CD8-positive, alpha-beta memory T cell (primary cell): ENCODE measurements around the gene MOB3B. TPM values are rescaled to one million over a fixed set of nuclear protein-coding genes. Genes with fewer than 3 reads are reported as not detected.

Experiments
- CTCF ChIA-PET: fragments of 350-600 bp; sonication (Branson Sonifier 250); formaldehyde crosslinking; loops from one replicate; lab custom pipeline; 2021; ENCODE audit warnings: antibody characterized with exemption; lab: Charles Lee
- POLR2A ChIA-PET: fragments of 350-600 bp; sonication (Branson Sonifier 250); formaldehyde crosslinking; loops from one replicate; lab custom pipeline; 2021; ENCODE audit warnings: antibody characterized with exemption; lab: Charles Lee
- DNase-seq, 5 donors: peaks; one replicate each; pipeline versions ENCODE4 v3.0.0 to v3.0.0-alpha.2; 2020 to 2022; ENCODE audit warnings: mixed read lengths in 1 of 5
- H3K27ac ChIP-seq: one replicate; pipeline ENCODE4 v1.7.0; 2013; ENCODE audit warnings: low read depth, mild to moderate bottlenecking, low read length, moderate library complexity
- H3K27me3 ChIP-seq: 2 replicates; pipeline ENCODE4 v1.7.0; 2013; ENCODE audit warnings: low read length, mild to moderate bottlenecking; ENCODE audit not compliant: insufficient read depth, poor library complexity, severe bottlenecking
- H3K36me3 ChIP-seq: 2 replicates; pipeline ENCODE4 v1.7.0; 2013; ENCODE audit warnings: mild to moderate bottlenecking, low read length, moderate library complexity; ENCODE audit not compliant: insufficient read depth
- H3K4me1 ChIP-seq: 2 replicates; pipeline ENCODE4 v1.7.0; 2013; ENCODE audit warnings: mild to moderate bottlenecking, low read length, moderate library complexity; ENCODE audit not compliant: insufficient read depth
- H3K4me3 ChIP-seq: 2 replicates; pipeline ENCODE4 v1.7.0; 2013; ENCODE audit warnings: mild to moderate bottlenecking, low read length
- H3K9me3 ChIP-seq: 2 replicates; pipeline ENCODE4 v1.7.0; 2013; ENCODE audit warnings: mild to moderate bottlenecking, low read length
- H3K27ac Mint-ChIP-seq, 8 donors: one replicate each; pipeline ENCODE4 v1.8.0; 2020 to 2021; ENCODE audit warnings: mixed read lengths in 8 of 8, mild to moderate bottlenecking in 6 of 8, inconsistent platforms in 3 of 8, moderate library complexity in 3 of 8
- H3K27me3 Mint-ChIP-seq, 2 donors: one replicate each; pipeline ENCODE4 v1.8.0; 2020 to 2021; ENCODE audit warnings: mixed read lengths in 2 of 2, mild to moderate bottlenecking in 1 of 2, moderate library complexity in 1 of 2
- H3K36me3 Mint-ChIP-seq, 3 donors: one replicate each; pipeline ENCODE4 v1.8.0; 2020 to 2021; ENCODE audit warnings: mixed read lengths in 3 of 3, inconsistent platforms in 1 of 3, mild to moderate bottlenecking in 1 of 3
- H3K4me1 Mint-ChIP-seq, 3 donors: one replicate each; pipeline ENCODE4 v1.8.0; 2020 to 2021; ENCODE audit warnings: mixed read lengths in 3 of 3, inconsistent platforms in 1 of 3, mild to moderate bottlenecking in 1 of 3
- H3K4me3 Mint-ChIP-seq, 7 donors: one replicate each; pipeline ENCODE4 v1.8.0; 2020 to 2021; ENCODE audit warnings: mixed read lengths in 7 of 7, mild to moderate bottlenecking in 6 of 7, moderate library complexity in 4 of 7, inconsistent platforms in 2 of 7
- H3K9me3 Mint-ChIP-seq, 5 donors: one replicate each; pipeline ENCODE4 v1.8.0; 2020 to 2022; ENCODE audit warnings: mixed read lengths in 5 of 5, mild to moderate bottlenecking in 3 of 5, moderate library complexity in 2 of 5, inconsistent platforms in 1 of 5
- polyA plus RNA-seq: library from polyadenylated mRNA; unstranded; fragments of 300-500 nt; fragmentation: Illumina TruSeq; gene quantifications from one replicate; pipeline ENCODE4 v1.2.3, GENCODE V29; 2021
- total RNA-seq, 2 experiments: library from RNA; stranded (reverse); gene quantifications; one replicate each; pipeline ENCODE4 v1.2.3, GENCODE V29; 2021

Gene MOB3B
- total and polyA plus RNA-seq, 3 experiments from 2014 or later: 0.07 to 0.29 (median 0.20) TPM

DNA sequence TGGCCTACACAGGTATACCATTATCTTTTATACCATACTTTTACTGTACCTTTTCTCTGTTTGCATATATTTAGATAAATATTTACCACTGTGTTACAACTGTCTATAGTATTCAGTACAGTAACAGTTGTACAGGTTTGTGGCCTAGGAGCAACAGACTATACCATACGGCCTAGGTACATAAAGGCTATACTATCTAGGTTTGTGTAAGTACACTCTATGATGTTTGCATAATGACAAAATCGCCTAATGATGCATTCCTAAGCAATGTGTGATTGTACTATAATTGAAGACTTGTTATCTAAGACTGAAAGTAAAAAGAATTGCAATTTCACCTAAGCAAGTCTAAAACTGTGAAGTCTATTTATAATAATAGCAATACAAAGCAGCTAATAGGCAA, 39.8 kb upstream of the MOB3B start:
- DNase-seq: no peak
- Histone ChIP-seq H3K9me3 (no peaks in the 10 kb centered on the region), H3K4me1 (peaks cover 13% of the 10 kb centered on the region), H3K4me3 (no peak overlapping the region), H3K36me3 (no peaks in the 10 kb centered on the region), H3K27ac (no peak overlapping the region), H3K27me3 (no peaks in the 10 kb centered on the region)
- Mint-ChIP-seq H3K27me3 (peaks cover 0 to 5% of the 10 kb centered on the region in 2 donors), H3K36me3 (peaks cover 8 to 31% (median 8%) of the 10 kb centered on the region in 3 donors), H3K4me3 (no peak overlapping the region), H3K27ac (no peak overlapping the region), H3K4me1 (peaks cover 24 to 34% (median 29%) of the 10 kb centered on the region in 3 donors), H3K9me3 (peaks cover 0 to 2% (median 0%) of the 10 kb centered on the region in 5 donors)
- POLR2A ChIA-PET: no interaction called here
- CTCF ChIA-PET: interaction anchor here (1.8 kb wide), 1 partner anchor 40 kb away, joined by 5 read pairs; the partner anchor contains the start of gene MOB3B

DNA sequence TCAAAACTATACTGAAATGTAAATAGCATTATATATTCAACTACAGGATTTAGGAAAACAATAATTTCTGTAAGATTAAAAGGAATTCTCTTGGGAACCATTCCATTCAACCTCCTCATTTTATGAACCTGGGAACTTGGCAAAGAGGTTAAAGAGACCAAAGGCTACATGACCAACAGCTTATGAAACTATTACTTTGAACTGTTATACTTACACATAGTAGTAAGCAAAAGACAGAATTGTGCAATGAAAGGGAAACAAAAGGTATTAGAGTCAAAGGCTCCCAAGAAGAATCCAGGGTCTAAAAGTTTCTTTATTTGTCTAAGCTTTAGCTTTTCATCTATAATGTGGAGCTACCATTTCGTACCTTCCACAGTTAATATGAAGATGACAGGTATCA, 36.5 kb upstream of the MOB3B start:
- ChIA-PET POLR2A (no interaction called here), CTCF (interaction anchor here (0.9 kb wide), 1 partner anchor 37 kb away, joined by 3 read pairs; the partner anchor contains the start of gene MOB3B)
- H3K27ac Mint-ChIP-seq: no peak overlapping the region
- Histone ChIP-seq H3K9me3 (no peaks in the 10 kb centered on the region), H3K27ac (no peak overlapping the region), H3K4me1 (peaks cover 10% of the 10 kb centered on the region), H3K4me3 (no peak overlapping the region), H3K36me3 (peaks cover 1% of the 10 kb centered on the region), H3K27me3 (no peaks in the 10 kb centered on the region)
- DNase-seq: no peak
- H3K4me1 Mint-ChIP-seq: peaks cover 6 to 13% (median 11%) of the 10 kb centered on the region in 3 donors
- no peaks in the 10 kb centered on the region for H3K27me3 Mint-ChIP-seq
- no peak overlapping the region for H3K4me3 Mint-ChIP-seq
- H3K9me3 Mint-ChIP-seq: no peaks in the 10 kb centered on the region
- H3K36me3 Mint-ChIP-seq: peaks cover 11 to 38% (median 23%) of the 10 kb centered on the region in 3 donors

DNA sequence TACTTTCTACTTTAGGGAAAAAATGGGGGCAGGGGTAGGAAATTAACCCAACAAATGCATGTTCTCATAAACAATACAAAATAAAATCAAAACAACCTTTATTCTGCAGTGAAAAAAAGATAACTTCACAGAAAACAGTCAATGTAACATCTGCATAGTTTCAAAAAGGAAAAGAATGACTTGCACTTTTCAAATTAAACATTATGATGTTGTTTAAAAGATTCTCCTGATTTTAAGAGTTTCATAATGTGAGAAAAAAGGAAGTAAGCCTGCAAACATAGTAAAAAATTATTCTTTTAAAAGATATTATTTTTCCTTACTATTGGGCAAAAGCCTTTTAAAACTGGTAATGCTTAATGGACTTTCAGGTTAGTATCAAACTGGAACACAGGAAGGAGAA, 36.1 kb upstream of the MOB3B start:
- H3K4me3 Mint-ChIP-seq: no peak overlapping the region
- no peaks in the 10 kb centered on the region for H3K27me3 Mint-ChIP-seq
- ChIA-PET CTCF (no interaction called here), POLR2A (no interaction called here)
- peaks cover 11 to 42% (median 23%) of the 10 kb centered on the region in 3 donors for H3K36me3 Mint-ChIP-seq
- H3K9me3 Mint-ChIP-seq: no peaks in the 10 kb centered on the region
- H3K27ac ChIP-seq: no peak overlapping the region
- peaks cover 6 to 9% (median 7%) of the 10 kb centered on the region in 3 donors for H3K4me1 Mint-ChIP-seq
- H3K4me1 ChIP-seq: peaks cover 10% of the 10 kb centered on the region
- peaks cover 5% of the 10 kb centered on the region for H3K36me3 ChIP-seq
- no peaks in the 10 kb centered on the region for H3K27me3 ChIP-seq
- no peak for DNase-seq
- H3K9me3 ChIP-seq: no peaks in the 10 kb centered on the region
- no peak overlapping the region for H3K4me3 ChIP-seq
- H3K27ac Mint-ChIP-seq: no peak overlapping the region

DNA sequence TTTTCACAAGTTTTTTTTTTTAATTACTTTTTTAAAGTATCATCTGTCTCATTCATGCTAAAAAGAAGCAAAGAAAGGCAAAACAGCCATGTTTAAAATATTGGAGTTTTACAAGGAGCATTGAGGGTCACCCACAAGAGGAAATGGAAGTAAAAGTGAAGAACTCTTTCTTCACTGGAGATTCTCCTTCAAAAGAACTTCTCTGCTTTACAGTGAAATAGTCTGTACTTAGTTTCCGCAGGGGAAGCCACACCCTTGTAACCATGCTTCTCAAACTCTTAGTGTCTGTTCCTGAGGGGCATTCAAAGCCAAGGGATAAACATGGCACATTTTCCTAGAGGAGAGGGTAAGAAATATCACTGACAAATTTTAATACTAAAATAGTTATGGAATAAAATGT, 35.1 kb upstream of the MOB3B start:
- no peaks in the 10 kb centered on the region for H3K9me3 ChIP-seq
- peaks cover 5% of the 10 kb centered on the region for H3K36me3 ChIP-seq
- no peak overlapping the region for H3K4me3 ChIP-seq
- Mint-ChIP-seq H3K27ac (peak overlapping the region in 1 of 8 donors; percentile 43), H3K4me3 (no peak overlapping the region), H3K4me1 (peaks cover 6 to 8% (median 6%) of the 10 kb centered on the region in 3 donors), H3K36me3 (peaks cover 11 to 46% (median 23%) of the 10 kb centered on the region in 3 donors), H3K27me3 (no peaks in the 10 kb centered on the region), H3K9me3 (no peaks in the 10 kb centered on the region)
- no peak for DNase-seq
- H3K27me3 ChIP-seq: no peaks in the 10 kb centered on the region
- ChIA-PET CTCF (no interaction called here), POLR2A (no interaction called here)
- no peak overlapping the region for H3K27ac ChIP-seq
- H3K4me1 ChIP-seq: peaks cover 10% of the 10 kb centered on the region

DNA sequence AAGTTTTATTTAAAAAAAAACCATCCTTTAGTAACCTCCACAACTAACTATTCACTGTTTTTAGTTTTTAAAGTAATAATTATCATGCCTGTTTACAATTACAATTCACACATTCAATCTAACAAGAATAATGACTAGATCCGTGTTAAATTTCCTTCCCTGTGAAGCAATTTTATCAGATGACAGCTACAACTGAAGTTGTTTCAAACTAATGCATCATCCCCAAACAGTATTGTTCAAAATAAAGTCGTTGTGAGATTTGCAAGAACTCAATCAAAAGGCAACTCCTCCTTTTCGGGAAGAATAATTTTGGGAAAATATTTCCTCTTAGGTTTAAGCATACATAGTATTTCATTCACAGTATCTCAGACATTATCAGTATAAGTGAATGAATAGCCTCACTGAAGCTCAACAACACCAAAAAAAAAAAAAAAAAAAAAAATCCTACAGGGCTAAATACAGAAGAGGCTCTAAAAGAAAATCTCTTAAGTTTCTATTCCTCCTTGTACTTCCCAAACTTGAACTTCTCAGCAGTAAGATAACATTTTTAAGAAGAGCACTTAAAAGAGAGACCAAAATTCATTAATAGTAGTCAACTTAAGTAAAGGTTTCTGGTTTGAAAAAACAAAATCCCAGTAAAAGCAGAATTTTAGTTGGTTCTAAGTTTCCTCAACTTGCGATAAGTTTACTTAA, 34.3 kb upstream of the MOB3B start:
- DNase-seq: no peak
- no peaks in the 10 kb centered on the region for H3K9me3 ChIP-seq
- no peak overlapping the region for H3K4me3 Mint-ChIP-seq
- POLR2A ChIA-PET: no interaction called here
- H3K4me1 Mint-ChIP-seq: peaks cover 6 to 8% (median 6%) of the 10 kb centered on the region in 3 donors
- H3K27me3 Mint-ChIP-seq: no peaks in the 10 kb centered on the region
- no peak overlapping the region for H3K27ac ChIP-seq
- H3K27me3 ChIP-seq: no peaks in the 10 kb centered on the region
- peaks cover 10% of the 10 kb centered on the region for H3K4me1 ChIP-seq
- CTCF ChIA-PET: no interaction called here
- H3K36me3 Mint-ChIP-seq: peaks cover 11 to 51% (median 23%) of the 10 kb centered on the region in 3 donors
- H3K27ac Mint-ChIP-seq: peak overlapping the region in 1 of 8 donors; percentile 14
- H3K4me3 ChIP-seq: no peak overlapping the region
- peaks cover 5% of the 10 kb centered on the region for H3K36me3 ChIP-seq
- no peaks in the 10 kb centered on the region for H3K9me3 Mint-ChIP-seq

DNA sequence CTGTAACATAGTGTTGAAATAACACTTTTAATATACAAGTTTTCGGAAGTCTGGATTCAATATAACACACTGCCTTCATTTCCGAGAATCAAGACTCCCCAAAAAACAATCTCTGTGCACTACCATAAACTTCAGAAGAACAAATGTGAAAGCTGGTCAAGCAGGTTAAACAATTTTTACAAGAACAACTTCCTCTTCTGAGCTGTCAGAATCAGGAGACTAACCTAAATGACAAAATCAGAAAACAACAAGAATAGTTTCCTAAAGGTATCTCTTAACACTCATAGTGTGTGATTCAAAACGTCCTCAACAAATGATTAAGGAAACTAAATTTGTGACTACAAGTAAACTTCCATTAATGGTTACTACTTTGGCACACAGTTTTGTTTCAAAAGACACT, 32.1 kb upstream of the MOB3B start:
- peaks cover 10% of the 10 kb centered on the region for H3K4me1 ChIP-seq
- no peaks in the 10 kb centered on the region for H3K27me3 ChIP-seq
- peaks cover 6% of the 10 kb centered on the region for H3K36me3 ChIP-seq
- Mint-ChIP-seq H3K27me3 (no peaks in the 10 kb centered on the region), H3K27ac (peak overlapping the region in 1 of 8 donors; percentile 48), H3K36me3 (peaks cover 9 to 60% (median 25%) of the 10 kb centered on the region in 3 donors), H3K9me3 (no peaks in the 10 kb centered on the region), H3K4me1 (peaks cover 2 to 8% (median 3%) of the 10 kb centered on the region in 3 donors), H3K4me3 (no peak overlapping the region)
- no peaks in the 10 kb centered on the region for H3K9me3 ChIP-seq
- ChIA-PET POLR2A (no interaction called here), CTCF (no interaction called here)
- H3K4me3 ChIP-seq: no peak overlapping the region
- H3K27ac ChIP-seq: no peak overlapping the region
- DNase-seq: no peak

DNA sequence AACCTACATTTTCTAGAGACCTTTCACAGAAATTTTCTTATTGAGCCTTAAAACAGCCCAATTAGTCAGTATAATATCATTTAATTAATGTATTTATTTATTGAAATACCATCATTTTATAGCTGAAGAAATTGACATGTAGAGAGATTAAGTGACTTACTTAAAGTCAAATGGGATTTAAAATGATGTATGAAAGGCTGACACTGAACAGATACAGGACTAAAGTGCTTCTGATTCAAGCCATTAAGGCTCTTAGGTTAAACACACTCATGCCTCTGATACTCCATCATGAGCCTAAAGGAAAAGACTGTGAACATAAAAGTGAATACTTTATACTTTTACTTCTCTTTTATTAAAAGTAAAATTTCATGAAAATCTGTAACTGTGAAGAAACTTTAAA, 30.8 kb upstream of the MOB3B start:
- Histone ChIP-seq H3K9me3 (no peaks in the 10 kb centered on the region), H3K4me3 (no peak overlapping the region), H3K4me1 (peaks cover 10% of the 10 kb centered on the region), H3K27ac (no peak overlapping the region), H3K36me3 (peaks cover 10% of the 10 kb centered on the region), H3K27me3 (no peaks in the 10 kb centered on the region)
- ChIA-PET POLR2A (no interaction called here), CTCF (interaction anchor here (1.4 to 1.9 kb wide), 2 partner anchors 10 to 31 kb away, joined by 4 to 9 read pairs; partner anchors contain the start of gene MOB3B)
- no peak for DNase-seq
- Mint-ChIP-seq H3K36me3 (peaks cover 7 to 61% (median 21%) of the 10 kb centered on the region in 3 donors), H3K9me3 (no peaks in the 10 kb centered on the region), H3K4me3 (no peak overlapping the region), H3K27me3 (no peaks in the 10 kb centered on the region), H3K27ac (no peak overlapping the region), H3K4me1 (peaks cover 2 to 7% (median 3%) of the 10 kb centered on the region in 3 donors)

DNA sequence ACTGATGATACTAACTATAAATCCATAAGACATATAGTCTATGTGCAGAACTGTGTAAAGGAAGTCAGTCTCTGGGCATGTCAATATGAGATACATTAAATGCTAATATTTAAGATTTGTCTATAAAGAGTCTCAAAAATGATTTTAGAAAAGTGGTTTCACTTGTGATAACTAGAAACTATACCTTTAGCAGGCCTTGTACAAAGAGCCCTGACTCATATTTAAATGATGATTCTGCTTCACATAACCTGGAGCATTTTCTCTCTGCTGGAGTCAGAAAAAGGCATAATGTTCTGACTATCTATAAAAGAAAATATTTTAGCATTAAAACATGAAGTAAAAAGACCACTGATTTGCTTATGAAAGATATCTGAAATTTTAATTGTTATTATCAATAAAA, 28.7 kb upstream of the MOB3B start:
- Histone ChIP-seq H3K4me3 (no peak overlapping the region), H3K4me1 (no peaks in the 10 kb centered on the region), H3K9me3 (no peaks in the 10 kb centered on the region), H3K27ac (no peak overlapping the region), H3K36me3 (peaks cover 10% of the 10 kb centered on the region), H3K27me3 (no peaks in the 10 kb centered on the region)
- no peak overlapping the region for H3K27ac Mint-ChIP-seq
- no peaks in the 10 kb centered on the region for H3K9me3 Mint-ChIP-seq
- peaks cover 13 to 64% (median 24%) of the 10 kb centered on the region in 3 donors for H3K36me3 Mint-ChIP-seq
- no peak overlapping the region for H3K4me3 Mint-ChIP-seq
- no peaks in the 10 kb centered on the region for H3K27me3 Mint-ChIP-seq
- POLR2A ChIA-PET: no interaction called here
- CTCF ChIA-PET: no interaction called here
- peaks cover 0 to 4% (median 0%) of the 10 kb centered on the region in 3 donors for H3K4me1 Mint-ChIP-seq
- no peak for DNase-seq
